WTC11 (cell line): ENCODE results near the gene TC2N. TPM values are rescaled to one million over a fixed set of nuclear protein-coding genes. Genes with fewer than 3 reads are reported as not detected.

Experiments used
- ATAC-seq: fragments of 200-7000 bp; cut with Tn5 transposase; 2 replicates; pipeline ENCODE4 v1.10.0; 2021; ENCODE audit warnings: mild to moderate bottlenecking, moderate library complexity
- CTCF ChIA-PET: fragments of 300-600 bp; sonication (Branson Sonifier 250); formaldehyde crosslinking; loops from one replicate; lab custom pipeline; 2021; ENCODE audit warnings: antibody characterized with exemption; lab: Charles Lee
- POLR2A ChIA-PET: fragments of 350-600 bp; sonication (Branson Sonifier 250); formaldehyde crosslinking; loops from one replicate; lab custom pipeline; 2021; ENCODE audit warnings: antibody characterized with exemption; lab: Charles Lee
- DNase-seq: peaks from one replicate; pipeline ENCODE4 v3.0.0; 2021; ENCODE audit warnings: low spot score
- H3K27ac Mint-ChIP-seq: 2 replicates; pipeline ENCODE4 v1.8.0; 2021; ENCODE audit warnings: mixed read lengths
- H3K27me3 Mint-ChIP-seq: 2 replicates; pipeline ENCODE4 v1.8.0; 2021; ENCODE audit warnings: low read depth, mild to moderate bottlenecking, moderate library complexity, mixed read lengths
- H3K36me3 Mint-ChIP-seq: 2 replicates; pipeline ENCODE4 v1.8.0; 2021; ENCODE audit warnings: mixed read lengths
- H3K4me1 Mint-ChIP-seq: 2 replicates; pipeline ENCODE4 v1.8.0; 2022; ENCODE audit warnings: mixed read lengths
- H3K4me3 Mint-ChIP-seq: 2 replicates; pipeline ENCODE4 v1.8.0; 2021; ENCODE audit warnings: mild to moderate bottlenecking, moderate library complexity, mixed read lengths
- H3K9me3 Mint-ChIP-seq: 2 replicates; pipeline ENCODE4 v1.8.0; 2021; ENCODE audit warnings: mixed read lengths
- ATF1 ChIP-seq: sonication (generic); formaldehyde crosslinking; IDR thresholded peaks from 2 replicates; pipeline ENCODE4 v1.8.1; 2023; ENCODE audit warnings: mild to moderate bottlenecking, moderate library complexity, missing genetic modification reagents
- CBFB ChIP-seq: sonication (generic); formaldehyde crosslinking; IDR thresholded peaks from 2 replicates; pipeline ENCODE4 v1.8.1; 2022; ENCODE audit warnings: mild to moderate bottlenecking, low read depth, missing genetic modification reagents
- CREM ChIP-seq: sonication (generic); formaldehyde crosslinking; IDR thresholded peaks from 2 replicates; pipeline ENCODE4 v1.8.1; 2022; ENCODE audit warnings: mild to moderate bottlenecking, missing genetic modification reagents, moderate library complexity
- EMX1 ChIP-seq: fragments of 250-450 bp; sonication (Bioruptor Pico); IDR thresholded peaks from 2 replicates; pipeline ENCODE4 v1.8.0; 2021; ENCODE audit warnings: mild to moderate bottlenecking
- GABPB1 ChIP-seq: sonication (generic); formaldehyde crosslinking; IDR thresholded peaks from 2 replicates; pipeline ENCODE4 v1.8.1; 2023; ENCODE audit warnings: mild to moderate bottlenecking, missing genetic modification reagents
- GTF2I ChIP-seq: fragments of 250-450 bp; sonication (Bioruptor Pico); conservative IDR thresholded peaks from 2 replicates; pipeline ENCODE4 v1.4.0; 2021; ENCODE audit warnings: mild to moderate bottlenecking
- NFATC4 ChIP-seq: fragments of 250-450 bp; sonication (Bioruptor Pico); IDR thresholded peaks from 2 replicates; pipeline ENCODE4 v1.9.0; 2021; ENCODE audit warnings: mild to moderate bottlenecking
- PRRX2 ChIP-seq: fragments of 250-450 bp; sonication (Bioruptor Pico); IDR thresholded peaks from 2 replicates; pipeline ENCODE4 v1.8.0; 2021; ENCODE audit warnings: mild to moderate bottlenecking
- RELA ChIP-seq: sonication (generic); formaldehyde crosslinking; IDR thresholded peaks from 2 replicates; pipeline ENCODE4 v1.8.1; 2022; ENCODE audit warnings: missing genetic modification reagents, mild to moderate bottlenecking, borderline replicate concordance
- SOX15 ChIP-seq: fragments of 250-450 bp; sonication (Bioruptor Pico); IDR thresholded peaks from 2 replicates; pipeline ENCODE4 v1.9.0; 2021; ENCODE audit warnings: mild to moderate bottlenecking
- SP1 ChIP-seq: sonication (generic); formaldehyde crosslinking; conservative IDR thresholded peaks from 2 replicates; pipeline ENCODE4 v1.8.1; 2022; ENCODE audit warnings: missing genetic modification reagents
- ZNF138 ChIP-seq: sonication (generic); formaldehyde crosslinking; conservative IDR thresholded peaks from 2 replicates; pipeline ENCODE4 v1.8.1; 2022; ENCODE audit warnings: mild to moderate bottlenecking, moderate library complexity, missing genetic modification reagents
- ZNF232 ChIP-seq: sonication (generic); formaldehyde crosslinking; IDR thresholded peaks from 2 replicates; pipeline ENCODE4 v1.8.0; 2022; ENCODE audit warnings: mild to moderate bottlenecking, missing genetic modification reagents
- ZNF263 ChIP-seq: sonication (generic); formaldehyde crosslinking; IDR thresholded peaks from 2 replicates; pipeline ENCODE4 v1.8.1; 2022; ENCODE audit warnings: low read depth, mild to moderate bottlenecking, moderate library complexity, missing genetic modification reagents
- total RNA-seq: library from RNA; stranded (reverse); gene quantifications from 3 replicates; pipeline ENCODE4 v1.2.3, GENCODE V29; 2021
- TF ChIP-seq, protein P1 (sequence below): sonication (generic); formaldehyde crosslinking; IDR thresholded peaks from 2 replicates; pipeline ENCODE4 v1.8.0; 2022; ENCODE audit warnings: mild to moderate bottlenecking, missing genetic modification reagents
- TF ChIP-seq, protein P2 (sequence below): fragments of 250-450 bp; sonication (Bioruptor Pico); IDR thresholded peaks from 2 replicates; pipeline ENCODE4 v1.9.0; 2021; ENCODE audit warnings: mild to moderate bottlenecking
- TF ChIP-seq, protein P3 (sequence below): sonication (generic); formaldehyde crosslinking; IDR thresholded peaks from 2 replicates; pipeline ENCODE4 v1.8.1; 2022; ENCODE audit warnings: low read depth, mild to moderate bottlenecking, moderate library complexity, missing genetic modification reagents, borderline replicate concordance
- TF ChIP-seq, protein P4 (sequence below): sonication (generic); formaldehyde crosslinking; IDR thresholded peaks from 2 replicates; pipeline ENCODE4 v1.8.0; 2022; ENCODE audit warnings: mild to moderate bottlenecking, missing genetic modification reagents
- TF ChIP-seq, protein P5 (sequence below): fragments of 200-600 bp; IDR thresholded peaks from 2 replicates; pipeline ENCODE4 v1.8.0; 2022; ENCODE audit warnings: antibody characterized with exemption

Gene TC2N
- total RNA-seq, 1 experiment from 2014 or later = 33.0 TPM

DNA sequence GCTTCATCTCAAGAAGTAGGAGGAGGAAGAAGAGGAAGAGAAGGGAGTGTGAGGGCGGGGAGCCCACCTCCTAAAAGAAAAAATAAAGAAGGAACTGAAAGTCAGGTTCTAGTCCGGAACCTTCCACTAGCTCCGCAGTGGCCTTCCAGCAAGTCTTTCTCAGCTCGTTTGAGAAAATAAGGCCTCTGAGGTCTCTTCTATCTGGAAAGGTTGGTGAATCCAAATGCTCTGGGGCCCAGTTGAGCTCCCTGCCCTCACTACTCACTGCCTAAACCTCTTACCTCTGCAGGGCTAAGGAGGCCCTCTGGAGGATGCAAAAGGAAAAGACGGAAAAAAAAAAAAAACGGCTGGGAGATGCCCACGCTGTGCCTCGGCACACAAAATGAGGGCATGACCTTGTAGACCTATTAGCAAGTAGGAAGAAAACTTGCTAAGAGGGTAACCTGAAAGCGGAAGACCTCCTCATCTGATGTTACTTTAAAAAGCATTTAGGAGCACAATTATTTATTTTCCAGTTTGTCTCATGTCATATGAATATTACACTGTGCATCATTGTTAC is 44.2 kb upstream of the TC2N start (continued):
- TF ChIP-seq, protein P1, sequence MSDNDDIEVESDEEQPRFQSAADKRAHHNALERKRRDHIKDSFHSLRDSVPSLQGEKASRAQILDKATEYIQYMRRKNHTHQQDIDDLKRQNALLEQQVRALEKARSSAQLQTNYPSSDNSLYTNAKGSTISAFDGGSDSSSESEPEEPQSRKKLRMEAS (CRISPR knock-in tag) = no peak
- TF ChIP-seq RELA (CRISPR knock-in tag) (no peak), GABPB1 (no peak), ZNF263 (CRISPR knock-in tag) (no peak)
- TF ChIP-seq, all 79 proteins: peak for 0

DNA sequence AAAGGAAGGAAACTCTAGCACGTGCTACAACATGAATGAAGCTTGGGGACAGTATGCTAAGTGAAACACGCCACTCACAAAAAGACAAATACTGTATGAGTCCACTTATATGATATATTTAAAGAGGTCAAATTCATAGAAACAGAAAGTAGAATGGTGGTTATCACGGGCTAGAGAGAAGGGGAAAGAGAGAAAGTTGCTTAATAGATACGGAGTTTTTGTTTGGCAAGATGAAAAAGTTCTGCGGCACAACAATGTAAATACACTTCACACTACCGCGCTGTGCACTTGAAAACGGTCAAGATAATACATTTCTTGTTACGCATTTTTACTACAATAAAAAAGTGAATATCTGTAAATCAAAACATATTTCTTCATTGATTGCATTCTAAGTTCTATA is 42.9 kb upstream of the TC2N start:
- ATAC-seq = no peak
- Mint-ChIP-seq H3K36me3 (no peaks in the 10 kb centered on the region), H3K4me1 (peaks cover 7% of the 10 kb centered on the region), H3K27me3 (no peaks in the 10 kb centered on the region; the same call in 1 of the 2 replicates), H3K4me3 (no peak overlapping the region)
- POLR2A ChIA-PET = no interaction called here
- CTCF ChIA-PET = interaction anchor here (1.7 to 2.5 kb wide), 5 partner anchors 13 to 260 kb away, joined by 16 to 45 read pairs (median 18); no protein-coding TSS in a partner anchor
- no peak for DNase-seq
- no peak for TF ChIP-seq ATF1 (CRISPR knock-in tag)
- TF ChIP-seq, protein P2, sequence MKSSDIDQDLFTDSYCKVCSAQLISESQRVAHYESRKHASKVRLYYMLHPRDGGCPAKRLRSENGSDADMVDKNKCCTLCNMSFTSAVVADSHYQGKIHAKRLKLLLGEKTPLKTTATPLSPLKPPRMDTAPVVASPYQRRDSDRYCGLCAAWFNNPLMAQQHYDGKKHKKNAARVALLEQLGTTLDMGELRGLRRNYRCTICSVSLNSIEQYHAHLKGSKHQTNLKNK (CRISPR knock-in tag) = no peak
- TF ChIP-seq CREM (CRISPR knock-in tag) = no peak
- TF ChIP-seq, protein P3, sequence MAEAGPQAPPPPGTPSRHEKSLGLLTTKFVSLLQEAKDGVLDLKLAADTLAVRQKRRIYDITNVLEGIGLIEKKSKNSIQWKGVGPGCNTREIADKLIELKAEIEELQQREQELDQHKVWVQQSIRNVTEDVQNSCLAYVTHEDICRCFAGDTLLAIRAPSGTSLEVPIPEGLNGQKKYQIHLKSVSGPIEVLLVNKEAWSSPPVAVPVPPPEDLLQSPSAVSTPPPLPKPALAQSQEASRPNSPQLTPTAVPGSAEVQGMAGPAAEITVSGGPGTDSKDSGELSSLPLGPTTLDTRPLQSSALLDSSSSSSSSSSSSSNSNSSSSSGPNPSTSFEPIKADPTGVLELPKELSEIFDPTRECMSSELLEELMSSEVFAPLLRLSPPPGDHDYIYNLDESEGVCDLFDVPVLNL (CRISPR knock-in tag) = no peak
- TF ChIP-seq, all 79 proteins: peak for 0
- peaks cover 7% of the 10 kb centered on the region for H3K9me3 Mint-ChIP-seq
- H3K27ac Mint-ChIP-seq = no peak overlapping the region

DNA sequence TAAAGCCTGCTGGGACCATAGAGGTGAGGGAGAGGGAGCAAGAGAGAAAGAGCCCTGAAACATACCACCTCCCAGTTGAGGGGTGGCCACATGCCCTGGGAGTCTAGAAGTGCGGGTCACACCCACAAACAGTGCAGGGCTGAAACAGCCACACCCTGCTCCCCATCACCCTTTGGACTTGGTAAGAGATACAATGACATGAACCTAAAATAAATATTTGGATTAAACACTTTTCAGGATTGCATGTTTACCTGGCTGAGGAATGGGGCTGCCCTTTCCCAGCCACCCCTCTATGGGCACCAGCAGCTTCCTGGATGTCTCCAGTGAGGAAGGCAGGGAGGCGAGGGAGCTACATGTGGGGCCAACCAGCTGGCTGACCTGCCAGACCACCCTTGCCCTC is 39.0 kb upstream of the TC2N start:
- Mint-ChIP-seq H3K4me1 (peaks cover 3% of the 10 kb centered on the region), H3K36me3 (no peaks in the 10 kb centered on the region), H3K9me3 (peaks cover 7% of the 10 kb centered on the region; the same call in 1 of the 2 replicates), H3K27me3 (0 out of 2 replicates have a peak, but pooled peaks cover 4% of the 10 kb centered on the region), H3K27ac (no peak overlapping the region), H3K4me3 (no peak overlapping the region)
- DNase-seq (no peak), ATAC-seq (no peak)
- POLR2A ChIA-PET = no interaction called here
- CTCF ChIA-PET = no interaction called here
- TF ChIP-seq PRRX2 (CRISPR knock-in tag) (no peak), CBFB (CRISPR knock-in tag) (no peak), EMX1 (CRISPR knock-in tag) (no peak), ZNF232 (CRISPR knock-in tag) (no peak), SOX15 (CRISPR knock-in tag) (no peak)
- TF ChIP-seq, protein P4, sequence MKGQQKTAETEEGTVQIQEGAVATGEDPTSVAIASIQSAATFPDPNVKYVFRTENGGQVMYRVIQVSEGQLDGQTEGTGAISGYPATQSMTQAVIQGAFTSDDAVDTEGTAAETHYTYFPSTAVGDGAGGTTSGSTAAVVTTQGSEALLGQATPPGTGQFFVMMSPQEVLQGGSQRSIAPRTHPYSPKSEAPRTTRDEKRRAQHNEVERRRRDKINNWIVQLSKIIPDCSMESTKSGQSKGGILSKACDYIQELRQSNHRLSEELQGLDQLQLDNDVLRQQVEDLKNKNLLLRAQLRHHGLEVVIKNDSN = no peak
- TF ChIP-seq, protein P5, sequence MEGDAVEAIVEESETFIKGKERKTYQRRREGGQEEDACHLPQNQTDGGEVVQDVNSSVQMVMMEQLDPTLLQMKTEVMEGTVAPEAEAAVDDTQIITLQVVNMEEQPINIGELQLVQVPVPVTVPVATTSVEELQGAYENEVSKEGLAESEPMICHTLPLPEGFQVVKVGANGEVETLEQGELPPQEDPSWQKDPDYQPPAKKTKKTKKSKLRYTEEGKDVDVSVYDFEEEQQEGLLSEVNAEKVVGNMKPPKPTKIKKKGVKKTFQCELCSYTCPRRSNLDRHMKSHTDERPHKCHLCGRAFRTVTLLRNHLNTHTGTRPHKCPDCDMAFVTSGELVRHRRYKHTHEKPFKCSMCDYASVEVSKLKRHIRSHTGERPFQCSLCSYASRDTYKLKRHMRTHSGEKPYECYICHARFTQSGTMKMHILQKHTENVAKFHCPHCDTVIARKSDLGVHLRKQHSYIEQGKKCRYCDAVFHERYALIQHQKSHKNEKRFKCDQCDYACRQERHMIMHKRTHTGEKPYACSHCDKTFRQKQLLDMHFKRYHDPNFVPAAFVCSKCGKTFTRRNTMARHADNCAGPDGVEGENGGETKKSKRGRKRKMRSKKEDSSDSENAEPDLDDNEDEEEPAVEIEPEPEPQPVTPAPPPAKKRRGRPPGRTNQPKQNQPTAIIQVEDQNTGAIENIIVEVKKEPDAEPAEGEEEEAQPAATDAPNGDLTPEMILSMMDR = no peak

DNA sequence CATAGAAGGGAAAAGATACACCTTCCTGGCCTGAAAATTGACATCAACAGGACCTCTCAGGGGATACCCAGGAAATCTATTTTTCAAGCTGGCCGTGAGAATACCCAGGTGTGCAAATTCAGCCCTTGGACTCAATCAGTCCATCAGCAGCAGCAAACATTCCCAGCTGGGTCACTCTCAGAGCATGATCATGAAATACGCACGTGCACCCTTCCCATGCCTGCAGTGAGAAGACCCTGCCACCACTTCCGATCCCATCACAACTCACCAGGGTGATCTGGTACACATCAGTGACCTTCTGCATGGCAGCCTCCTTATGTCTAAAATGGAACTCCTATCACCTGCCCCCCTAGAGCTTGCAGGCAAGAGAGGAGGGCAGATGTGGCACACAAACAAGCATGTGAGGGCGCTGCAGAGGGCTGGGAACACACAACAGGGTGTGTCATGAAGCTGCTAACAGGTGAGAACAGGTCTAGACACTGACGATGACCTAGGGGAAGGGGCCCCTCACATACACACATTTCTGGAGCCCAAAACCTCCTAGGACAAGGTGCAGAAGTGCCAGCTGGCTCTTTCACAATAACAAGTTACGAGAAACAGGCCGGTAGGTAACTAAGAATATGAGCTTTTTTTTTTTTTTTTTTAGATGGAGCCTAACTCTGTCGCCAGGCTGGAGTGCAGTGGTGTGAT is 37.8 kb upstream of the TC2N start:
- no peaks in the 10 kb centered on the region for H3K36me3 Mint-ChIP-seq
- H3K27ac Mint-ChIP-seq = no peak overlapping the region
- POLR2A ChIA-PET = no interaction called here
- H3K4me1 Mint-ChIP-seq = no peaks in the 10 kb centered on the region
- H3K4me3 Mint-ChIP-seq = no peak overlapping the region
- DNase-seq (no peak), ATAC-seq (no peak)
- peaks cover 7% of the 10 kb centered on the region; the same call in 1 of the 2 replicates for H3K9me3 Mint-ChIP-seq
- CTCF ChIA-PET = interaction anchor here (0.8 to 1.4 kb wide), 3 partner anchors 92 to 255 kb away, joined by 3 read pairs; partner anchors contain the start of gene ATXN3
- H3K27me3 Mint-ChIP-seq = 0 out of 2 replicates have a peak, but pooled peaks cover 4% of the 10 kb centered on the region
- TF ChIP-seq SP1 (CRISPR knock-in tag) (no peak), ZNF138 (CRISPR knock-in tag) (no peak), GTF2I (no peak), PRRX2 (CRISPR knock-in tag) (no peak), CBFB (CRISPR knock-in tag) (no peak), NFATC4 (CRISPR knock-in tag) (no peak)
- TF ChIP-seq, protein P3 (CRISPR knock-in tag) = no peak
